ENCODE results near the gene PDE8A. TPM values are rescaled to one million over a fixed set of nuclear protein-coding genes. Genes with fewer than 3 reads are reported as not detected.

The PDE8A gene
- total and polyA plus RNA-seq, 2 donors (not counting 3 experiments of a cell fraction or from before 2014, with no cell fraction given), result 21.3 to 45.7 TPM

DNA sequence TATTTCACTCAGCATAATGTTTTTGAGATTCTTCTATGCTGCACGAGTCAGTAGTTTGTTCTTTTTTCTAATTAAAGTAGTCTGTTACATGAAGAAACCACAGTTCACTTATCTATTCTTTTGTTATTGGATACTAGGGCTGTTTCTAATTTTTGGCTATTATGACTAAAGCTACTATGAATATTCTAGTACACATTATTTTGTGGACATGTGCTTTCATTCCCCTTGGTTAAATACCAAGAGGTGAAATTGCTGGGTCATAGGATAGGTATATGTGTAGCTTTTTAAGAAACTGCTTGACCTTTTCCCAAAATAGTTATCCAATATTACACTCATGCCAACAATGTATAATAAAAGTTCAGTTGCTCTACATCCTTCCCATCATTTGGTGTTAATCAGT lies 8.9 kb downstream of the PDE8A start:
- Histone ChIP-seq H3K4me2 (ENCODE audit: insufficient read depth, low read length) (no peak overlapping the region), H3K36me3 (ENCODE audit: control insufficient read depth in 2 of 2, extremely low read depth in 1 of 2, insufficient read depth in 2 of 2, low read length in 2 of 2) (no peaks in the 10 kb centered on the region), H3K4me1 (ENCODE audit: control insufficient read depth, extremely low read depth, insufficient read depth, low read length) (peaks cover 3% of the 10 kb centered on the region), H3K27ac (ENCODE audit: insufficient read depth, low read depth, low read length) (no peak overlapping the region), H2AFZ (ENCODE audit: low read depth, low read length) (no peak overlapping the region), H4K20me1 (replicated peaks; ENCODE audit: control insufficient read depth, extremely low read depth, insufficient read depth, low read length) (no peaks in the 10 kb centered on the region), H3K4me3 (replicated peaks in 1 of 3; ENCODE audit: insufficient read depth in 1 of 3, low read depth in 1 of 3, low read length in 3 of 3) (no peak overlapping the region), H3K9me3 (replicated peaks; ENCODE audit: control insufficient read depth, insufficient read depth, low read length) (no peaks in the 10 kb centered on the region), H3K79me2 (ENCODE audit: control insufficient read depth, insufficient read depth, low read length) (peaks cover 63% of the 10 kb centered on the region), H3K27me3 (ENCODE audit: control insufficient read depth in 2 of 2, insufficient read depth in 2 of 2, low read length in 2 of 2) (no peaks in the 10 kb centered on the region), H3K9me1 (replicated peaks; ENCODE audit: control insufficient read depth, extremely low read depth, insufficient read depth, low read length) (no peaks in the 10 kb centered on the region), H3K9ac (replicated peaks; ENCODE audit: extremely low read depth, insufficient read depth, low read length) (no peak overlapping the region)
- no peak for FAIRE-seq
- CTCF ChIA-PET, result interaction anchor here (1.0 kb wide), 1 partner anchor 35 kb away, joined by 3 read pairs; no protein-coding TSS in a partner anchor
- BruUV-seq (replicated peaks), result no TSS peak
- dilution Hi-C loops (cut with MboI; ENCODE audit: extremely low pct_ligation_motif_present, low sequenced_read_pairs) (no loop called here), intact Hi-C loops (cut with micrococcal nuclease) (no loop called here)
- TF ChIP-seq POLR2A (IDR thresholded peaks at IDR 0.05; ENCODE audit: low read depth, low read length) (no peak), POLR2AphosphoS5 (IDR thresholded peaks at IDR 0.05; ENCODE audit: insufficient read depth, low read depth, low read length) (no peak), MYC (IDR thresholded peaks at IDR 0.05; ENCODE audit: low read depth, low read length) (no peak), EZH2 (IDR thresholded peaks at IDR 0.05; ENCODE audit: borderline replicate concordance, low read depth, low read length, severe bottlenecking) (no peak), MAX (IDR thresholded peaks at IDR 0.05; ENCODE audit: insufficient read depth, insufficient read length) (no peak), CTCF (IDR thresholded peaks at IDR 0.05; ENCODE audit: extremely low read depth in 1 of 2, insufficient read depth in 1 of 2, low read depth in 1 of 2, low read length in 2 of 2) (no peak), JUN (IDR thresholded peaks at IDR 0.05; ENCODE audit: borderline replicate concordance, insufficient read depth, insufficient read length, low read depth) (no peak), GATA2 (IDR thresholded peaks at IDR 0.05; ENCODE audit: insufficient read depth, insufficient read length, low read depth, low read length) (no peak)
- POLR2A ChIA-PET, result no interaction called here
- DNase-seq (ENCODE audit: low read depth, low spot score), result no peak
